Stimulated activated CD4-positive, alpha-beta T cell treated with anti-CD3 and anti-CD28 coated beads, Interleukin-1b, Interleukin-23, amount 100 ng/mL, for 4 hours (primary cell): ENCODE results near the gene PTPRN2.
"Not testable (repeated sequence)": the region's sequence is repeated elsewhere in the genome, so short reads cannot be mapped to it uniquely, and the experiment has no call there.

Source experiments
- DNase-seq, 2 donors: peaks; one replicate each; pipeline ENCODE4 v3.0.0-alpha.2; 2020; ENCODE audit warnings: low read depth in 2 of 2

Gene PTPRN2

DNA sequence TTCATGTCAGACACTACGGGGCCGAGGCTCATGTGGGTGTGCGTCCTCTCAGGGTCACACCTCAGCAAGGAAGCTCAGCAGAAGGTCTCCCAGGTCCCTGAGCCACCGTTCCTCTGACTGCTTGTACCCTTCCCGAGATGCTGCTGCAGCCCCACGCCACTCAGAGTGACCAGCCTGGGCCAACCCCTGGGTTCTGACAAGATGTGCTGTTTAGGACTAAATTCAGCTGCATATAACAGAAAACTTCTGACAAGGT lies 738.4 kb downstream of the PTPRN2 start:
- no peak for DNase-seq

DNA sequence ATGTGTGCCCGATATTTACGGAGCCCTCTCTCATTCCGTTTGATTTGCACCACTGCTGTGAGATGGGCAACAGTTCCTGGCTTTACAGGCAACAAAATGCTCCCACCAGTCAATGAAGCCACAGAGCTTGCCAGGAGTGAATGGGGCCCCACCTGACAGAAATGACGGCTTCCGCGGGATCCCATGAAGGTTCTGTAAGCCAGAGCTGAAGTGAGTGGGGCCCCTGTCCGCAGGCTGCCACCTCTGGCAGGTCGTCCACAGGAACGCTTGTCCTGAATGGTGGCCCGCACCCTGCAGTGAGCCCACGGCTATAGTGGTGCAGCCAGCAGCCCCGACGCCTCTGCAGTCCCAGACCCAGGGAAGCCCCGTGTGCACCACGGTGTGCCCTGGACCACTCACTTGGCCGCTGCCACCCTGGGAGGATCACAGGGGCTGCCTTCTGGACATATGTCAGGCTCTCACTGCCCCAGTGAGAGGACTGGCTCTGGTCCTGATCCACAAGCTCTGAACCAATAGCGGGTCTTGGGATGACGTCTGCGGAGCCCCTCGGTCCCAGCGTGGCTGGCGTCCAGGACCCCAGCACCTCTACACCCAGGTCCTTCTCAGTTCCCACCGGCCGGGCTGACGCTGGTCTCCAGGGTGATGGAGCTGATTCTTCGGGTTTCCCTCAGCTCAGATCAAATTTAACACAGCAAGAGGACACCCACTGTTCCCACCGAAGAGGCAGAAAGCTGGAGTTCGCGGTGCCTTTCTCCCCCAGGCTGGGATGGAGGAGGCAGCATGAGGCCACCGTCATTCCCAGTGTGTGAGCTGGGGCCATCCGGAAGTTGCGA lies 738.9 kb downstream of the PTPRN2 start:
- DNase-seq = no peak

DNA sequence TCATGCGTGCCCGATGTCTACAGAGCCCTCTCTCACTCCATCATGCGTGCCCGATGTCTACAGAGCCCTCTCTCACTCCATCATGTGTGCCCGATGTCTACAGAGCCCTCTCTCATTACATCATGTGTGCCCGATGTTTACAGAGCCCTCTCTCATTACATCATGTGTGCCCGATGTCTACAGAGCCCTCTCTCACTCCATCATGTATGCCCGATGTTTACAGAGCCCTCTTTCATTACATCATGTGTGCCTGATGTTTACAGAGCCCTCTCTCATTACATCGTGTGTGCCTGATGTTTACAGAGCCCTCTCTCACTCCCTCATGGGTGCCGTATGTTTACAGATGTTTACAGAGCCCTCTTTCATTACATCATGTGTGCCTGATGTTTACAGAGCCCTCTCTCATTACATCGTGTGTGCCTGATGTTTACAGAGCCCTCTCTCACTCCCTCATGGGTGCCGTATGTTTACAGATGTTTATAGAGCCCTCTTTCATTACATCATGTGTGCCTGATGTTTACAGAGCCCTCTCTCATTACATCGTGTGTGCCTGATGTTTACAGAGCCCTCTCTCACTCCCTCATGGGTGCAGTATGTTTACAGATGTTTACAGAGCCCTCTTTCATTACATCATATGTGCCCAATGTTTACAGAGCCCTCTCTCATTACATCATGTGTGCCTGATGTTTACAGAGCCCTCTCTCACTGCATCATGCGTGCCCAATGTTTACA lies 739.7 kb downstream of the PTPRN2 start:
- DNase-seq = not testable (repeated sequence)

DNA sequence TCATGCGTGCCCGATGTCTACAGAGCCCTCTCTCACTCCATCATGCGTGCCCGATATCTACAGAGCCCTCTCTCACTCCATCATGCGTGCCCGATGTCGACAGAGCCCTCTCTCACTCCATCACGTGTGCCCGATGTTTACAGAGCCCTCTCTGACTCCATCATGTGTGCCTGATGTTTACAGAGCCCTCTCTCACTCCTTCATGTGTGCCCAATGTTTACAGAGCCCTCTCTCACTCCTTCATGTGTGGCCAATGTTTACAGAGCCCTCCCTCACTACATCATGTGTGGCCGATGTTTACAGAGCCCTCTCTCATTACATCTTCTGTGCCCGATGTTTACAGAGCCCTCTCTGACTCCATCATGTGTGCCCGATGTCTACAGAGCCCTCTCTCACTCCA lies 740.9 kb downstream of the PTPRN2 start:
- not testable (repeated sequence) for DNase-seq

DNA sequence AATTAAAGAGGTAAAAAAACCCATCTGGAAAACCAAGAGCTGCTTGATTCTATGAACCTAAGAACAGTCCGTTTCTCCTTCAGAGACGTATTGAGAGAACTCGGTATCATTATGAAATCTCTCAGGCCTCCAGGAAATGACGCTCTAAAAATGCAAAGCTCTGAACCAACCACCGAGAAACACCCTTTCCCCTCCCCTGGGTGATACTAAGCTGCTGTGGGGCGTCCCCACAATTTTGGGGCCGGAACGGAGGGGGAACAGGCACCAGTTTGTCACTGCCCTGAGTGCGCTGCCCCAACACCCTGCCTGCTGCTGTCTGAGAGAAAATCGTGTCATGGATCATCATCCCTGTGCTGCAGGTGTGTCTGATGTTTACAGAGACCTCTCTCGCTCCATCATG lies 741.4 kb downstream of the PTPRN2 start:
- DNase-seq = no peak

DNA sequence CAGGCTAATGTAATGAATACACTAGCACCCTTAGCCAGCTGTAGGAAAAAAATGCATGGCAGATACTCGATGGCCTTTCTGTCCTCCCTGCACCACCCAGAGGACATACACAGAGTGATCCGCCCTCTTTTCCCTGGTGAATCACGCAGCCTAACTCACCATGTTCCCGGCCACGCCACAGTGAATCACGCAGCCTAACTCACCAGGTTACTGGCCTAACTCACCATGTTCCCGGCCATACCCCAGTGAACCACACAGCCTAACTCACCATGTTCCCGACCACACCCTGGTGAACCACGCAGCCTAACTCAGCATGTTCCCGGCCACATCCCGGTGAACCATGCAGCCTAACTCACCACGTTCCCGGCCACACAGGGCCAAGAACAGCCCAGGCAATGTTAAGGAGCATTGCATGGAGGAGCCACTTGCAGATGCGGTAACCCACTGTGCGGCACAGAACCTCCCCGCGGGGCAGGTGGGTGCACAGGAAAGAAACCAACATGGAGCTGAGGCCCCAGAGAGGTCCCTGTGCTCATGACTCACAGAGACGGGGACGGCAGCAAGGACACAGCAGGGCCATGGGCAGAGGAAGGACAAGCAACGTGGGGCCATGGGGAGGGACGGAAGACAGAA lies 742.3 kb downstream of the PTPRN2 start:
- DNase-seq = no peak

DNA sequence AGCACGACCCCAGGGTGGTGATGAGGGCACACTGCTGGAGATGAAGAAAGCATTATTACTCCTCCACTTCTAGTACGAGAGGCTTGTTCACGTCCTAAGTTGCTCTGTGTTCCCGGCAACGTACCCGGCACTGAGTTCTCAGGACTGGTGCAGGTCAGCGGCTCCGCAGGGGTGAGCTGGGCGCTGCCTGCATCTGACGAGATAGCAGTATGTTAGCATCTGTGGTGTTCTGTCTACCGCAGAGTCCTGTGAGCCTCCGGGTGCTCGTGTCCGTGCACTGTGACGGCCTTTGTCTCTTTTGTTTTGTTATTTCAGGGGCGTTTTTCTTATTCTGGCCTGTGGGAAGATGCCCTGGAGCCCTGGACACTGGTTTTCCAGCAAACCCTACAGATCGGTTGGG lies 743.0 kb downstream of the PTPRN2 start:
- DNase-seq = no peak

DNA sequence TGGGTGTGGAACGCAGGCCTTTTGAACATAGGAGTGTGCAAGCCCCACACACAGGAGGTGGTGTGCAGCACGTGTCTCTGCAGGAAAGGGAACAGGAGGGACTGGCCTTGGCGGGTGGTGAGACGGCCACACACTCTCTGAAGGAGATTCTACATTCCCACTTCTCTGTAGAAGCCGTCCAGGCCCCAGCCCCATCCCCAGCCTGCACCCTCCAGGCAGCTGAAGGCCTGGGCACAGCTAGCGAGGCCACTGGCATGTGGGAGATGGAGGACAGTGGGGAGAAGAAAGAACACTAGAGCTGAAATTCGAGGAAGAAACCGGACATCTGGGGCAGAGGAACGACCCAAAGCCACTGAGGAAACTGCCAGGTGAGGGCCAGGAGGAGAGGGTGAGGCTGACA lies 743.5 kb downstream of the PTPRN2 start:
- DNase-seq = no peak

DNA sequence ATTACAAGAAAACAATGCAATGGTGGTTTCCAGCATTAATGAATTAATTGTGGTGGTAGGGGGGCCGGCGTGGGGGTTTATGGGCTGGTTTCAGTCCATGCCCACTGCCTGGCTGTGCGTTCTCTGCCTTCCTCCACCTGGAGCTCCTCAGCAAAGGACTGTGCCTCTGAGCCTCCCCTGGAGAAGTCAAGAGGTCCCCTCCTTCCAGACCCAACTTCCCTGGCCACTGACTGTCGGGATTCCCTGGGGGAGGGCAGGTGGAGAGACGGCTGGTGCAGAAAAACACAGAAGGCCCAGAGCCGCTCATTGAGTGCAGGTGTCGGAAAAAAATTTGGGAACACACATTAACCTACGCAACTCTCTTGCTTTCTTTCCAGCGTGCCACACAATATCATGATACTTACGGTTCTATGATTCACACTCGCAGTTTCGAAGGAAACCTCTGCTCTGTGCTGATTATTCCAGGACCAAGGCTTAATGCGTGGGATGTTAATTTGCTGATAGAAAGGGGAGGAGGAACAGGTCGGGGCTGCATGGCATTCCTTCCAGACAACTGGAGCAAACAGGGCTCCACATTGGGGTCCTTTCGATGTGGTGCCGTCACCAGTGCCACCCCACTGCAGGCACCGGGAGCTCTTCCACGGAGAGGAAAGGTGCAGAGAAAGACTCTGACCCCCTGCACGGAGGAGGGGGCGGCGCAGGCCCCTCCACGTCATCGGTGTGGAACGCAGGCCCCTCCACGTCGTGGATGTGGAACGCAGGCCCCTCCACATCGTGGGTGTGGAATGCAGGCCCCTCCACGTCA lies 744.1 kb downstream of the PTPRN2 start:
- DNase-seq = no peak

DNA sequence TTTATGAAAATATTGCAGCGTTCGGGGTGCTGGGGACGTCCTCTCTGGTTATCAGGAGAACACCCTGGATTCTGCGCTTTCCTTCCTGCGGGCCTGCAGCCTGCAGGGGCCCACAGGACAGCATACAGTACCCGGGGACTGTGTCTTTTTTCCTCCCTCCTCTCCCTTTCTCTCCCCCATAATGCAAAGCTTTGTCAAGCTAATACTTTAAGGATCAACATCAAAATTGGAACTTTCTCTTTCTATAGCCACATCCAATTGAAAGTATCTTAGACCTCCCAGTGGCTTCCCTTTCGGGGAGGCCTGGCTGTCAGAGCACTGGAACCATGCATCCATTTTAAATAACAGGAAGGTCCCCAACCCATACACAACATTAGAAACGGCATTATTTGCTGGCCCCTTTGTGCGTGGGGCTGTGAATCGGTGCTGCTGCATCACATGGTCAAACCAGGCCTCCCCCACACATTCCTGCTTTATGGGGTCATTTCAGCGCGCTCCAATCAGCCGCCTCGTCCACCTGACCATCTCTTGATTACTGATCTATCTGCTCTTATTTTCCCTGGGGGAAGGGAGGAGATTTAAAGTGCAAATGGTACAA lies 745.8 kb downstream of the PTPRN2 start:
- no peak for DNase-seq

DNA sequence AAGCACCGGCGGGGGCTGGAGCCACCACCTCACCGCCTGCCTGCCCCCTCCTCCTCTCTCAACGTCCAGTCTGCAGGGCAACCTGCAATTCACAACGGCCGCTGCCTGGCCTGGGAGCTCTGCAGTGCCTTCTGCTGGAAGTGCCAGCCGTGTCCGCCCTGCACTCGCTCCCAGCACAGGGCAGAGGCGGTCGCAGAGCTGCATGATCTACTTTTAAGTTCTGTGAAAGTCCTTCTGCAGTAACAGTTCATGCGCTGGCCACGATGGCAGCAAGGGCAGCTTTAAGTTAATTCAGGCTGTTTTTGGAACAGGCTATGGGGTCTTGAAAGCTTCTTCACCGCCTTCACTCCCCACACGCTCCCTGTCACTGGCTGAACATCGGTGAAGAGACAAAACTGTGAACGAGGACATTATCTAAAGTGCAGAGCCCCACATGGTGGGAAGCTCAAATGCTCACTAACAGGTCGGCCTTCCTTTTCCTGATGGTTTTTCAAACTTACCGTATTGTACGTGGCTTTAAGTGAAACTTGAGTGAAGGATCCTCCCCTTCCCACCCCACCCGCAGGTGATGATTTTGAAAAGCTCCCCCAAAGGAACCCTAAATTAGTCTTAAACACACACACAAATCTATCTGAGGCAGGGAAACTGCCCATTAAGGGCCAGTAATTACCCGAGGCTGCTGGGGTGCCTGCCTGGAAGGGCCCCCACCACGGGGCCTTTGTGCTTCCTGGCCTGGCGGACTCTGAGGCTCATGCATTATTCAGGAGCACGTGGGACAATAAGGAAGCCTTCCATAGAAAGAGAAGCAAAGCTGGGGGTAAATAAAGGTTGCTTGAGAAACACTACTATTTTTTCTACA lies 746.5 kb downstream of the PTPRN2 start:
- DNase-seq = no peak

DNA sequence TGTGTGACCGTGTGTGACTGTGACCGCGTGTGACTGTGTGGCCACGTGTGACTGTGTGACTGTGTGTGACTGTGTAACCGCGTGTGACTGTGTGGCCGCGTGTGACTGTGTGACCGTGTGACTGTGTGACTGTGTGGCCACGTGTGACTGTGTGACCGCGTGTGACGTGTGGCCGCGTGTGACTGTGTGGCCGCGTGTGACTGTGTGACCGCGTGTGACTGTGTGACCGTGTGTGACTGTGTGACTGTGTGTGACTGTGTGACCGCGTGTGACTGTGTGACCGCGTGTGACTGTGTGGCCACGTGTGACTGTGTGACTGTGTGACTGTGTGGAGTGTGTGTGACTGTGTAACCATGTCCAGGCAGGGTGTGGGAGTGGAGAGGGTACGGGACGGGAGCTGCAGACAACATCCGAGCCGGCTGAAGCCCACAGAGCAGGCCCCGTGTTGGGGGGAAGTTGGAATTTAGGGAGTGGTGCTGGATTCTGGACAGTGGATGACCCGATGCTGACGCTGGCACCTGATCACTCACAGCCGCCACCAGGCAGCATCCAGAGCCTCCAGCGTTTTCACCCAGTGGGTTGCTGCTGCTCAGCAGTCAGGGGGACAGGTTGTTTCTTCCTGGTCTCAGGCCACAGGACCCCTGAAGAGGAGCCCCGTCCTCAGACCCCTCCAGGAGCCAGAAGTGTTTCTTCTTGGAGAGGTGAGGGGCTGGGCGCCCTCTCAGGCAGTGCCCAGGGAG lies 747.3 kb downstream of the PTPRN2 start:
- DNase-seq = no peak

DNA sequence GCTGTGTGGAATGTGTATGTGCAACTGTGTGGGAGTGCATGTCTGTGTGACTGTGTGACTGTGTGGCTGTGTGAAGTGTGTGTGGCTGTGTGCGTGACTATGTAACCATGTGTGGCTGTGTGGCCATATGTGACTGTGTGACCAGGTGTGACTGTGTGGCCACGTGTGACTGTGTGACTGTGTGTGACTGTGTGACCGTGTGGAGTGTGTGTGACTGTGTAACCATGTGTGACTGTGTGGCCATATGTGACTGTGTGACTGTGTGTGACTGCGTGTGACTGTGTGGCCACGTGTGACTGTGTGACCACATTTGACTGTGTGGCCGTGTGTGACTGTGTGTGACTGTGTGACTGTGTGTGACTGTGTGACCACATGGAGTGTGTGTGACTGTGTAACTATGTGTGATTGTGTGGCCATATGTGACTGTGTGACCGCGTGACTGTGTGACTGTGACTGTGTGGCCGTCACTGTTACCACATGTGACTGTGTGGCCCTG lies 747.9 kb downstream of the PTPRN2 start:
- DNase-seq = no peak

DNA sequence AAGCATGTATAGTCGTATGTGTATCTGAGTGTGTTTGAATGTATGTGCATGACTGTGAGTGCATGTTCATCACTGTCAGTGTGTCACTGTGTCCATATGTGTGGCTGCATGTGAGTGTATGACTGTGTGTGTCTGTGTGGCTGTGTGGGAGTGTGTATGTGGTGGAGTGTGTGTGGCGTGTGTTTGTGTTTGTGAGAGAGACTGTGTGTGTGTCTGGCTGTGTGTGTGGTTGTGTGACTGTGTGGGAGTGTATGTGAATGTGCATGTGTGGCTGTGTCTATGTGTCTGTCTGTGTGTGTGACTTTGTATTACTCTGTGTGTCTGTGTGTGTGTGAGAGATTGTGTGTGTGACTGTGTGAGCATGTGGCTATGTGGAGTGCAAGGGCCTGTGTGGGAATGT lies 748.4 kb downstream of the PTPRN2 start:
- no peak for DNase-seq

DNA sequence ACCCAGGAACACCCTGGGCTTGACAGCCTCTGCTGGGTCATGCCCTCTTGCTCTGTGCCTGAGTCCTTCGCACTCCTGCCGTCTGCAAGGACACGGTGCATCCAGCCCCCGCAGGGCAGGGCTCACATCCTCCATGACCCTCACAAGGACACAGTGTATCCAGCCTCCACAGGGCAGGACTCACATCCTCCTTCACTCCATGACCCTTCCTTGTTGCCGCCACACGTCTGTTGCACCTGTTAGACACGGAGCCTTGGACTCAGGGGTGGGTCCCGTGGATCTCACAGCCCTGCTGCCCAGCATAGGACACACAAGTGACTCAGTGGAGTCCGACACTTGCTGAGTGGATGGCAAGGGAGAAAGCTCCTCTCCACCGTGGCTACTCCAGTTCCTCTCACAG lies 750.1 kb downstream of the PTPRN2 start:
- DNase-seq = no peak

DNA sequence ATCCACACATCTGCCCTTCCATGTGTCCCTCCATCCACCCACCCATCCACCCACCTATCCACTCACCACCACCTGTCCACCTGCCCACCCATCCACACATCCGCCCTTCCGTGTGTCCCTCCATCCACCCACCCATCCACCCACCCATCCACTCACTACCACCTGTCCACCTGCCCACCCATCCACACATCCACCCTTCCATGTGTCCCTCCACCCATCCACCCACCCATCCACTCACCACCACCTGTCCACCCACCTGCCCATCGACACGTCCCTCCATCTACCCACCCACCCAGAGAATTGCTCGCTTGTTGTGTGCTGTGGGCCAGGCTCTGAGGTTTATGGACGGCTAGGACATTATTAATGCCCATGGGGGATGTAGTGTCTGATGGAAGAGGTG lies 750.6 kb downstream of the PTPRN2 start:
- no peak for DNase-seq

DNA sequence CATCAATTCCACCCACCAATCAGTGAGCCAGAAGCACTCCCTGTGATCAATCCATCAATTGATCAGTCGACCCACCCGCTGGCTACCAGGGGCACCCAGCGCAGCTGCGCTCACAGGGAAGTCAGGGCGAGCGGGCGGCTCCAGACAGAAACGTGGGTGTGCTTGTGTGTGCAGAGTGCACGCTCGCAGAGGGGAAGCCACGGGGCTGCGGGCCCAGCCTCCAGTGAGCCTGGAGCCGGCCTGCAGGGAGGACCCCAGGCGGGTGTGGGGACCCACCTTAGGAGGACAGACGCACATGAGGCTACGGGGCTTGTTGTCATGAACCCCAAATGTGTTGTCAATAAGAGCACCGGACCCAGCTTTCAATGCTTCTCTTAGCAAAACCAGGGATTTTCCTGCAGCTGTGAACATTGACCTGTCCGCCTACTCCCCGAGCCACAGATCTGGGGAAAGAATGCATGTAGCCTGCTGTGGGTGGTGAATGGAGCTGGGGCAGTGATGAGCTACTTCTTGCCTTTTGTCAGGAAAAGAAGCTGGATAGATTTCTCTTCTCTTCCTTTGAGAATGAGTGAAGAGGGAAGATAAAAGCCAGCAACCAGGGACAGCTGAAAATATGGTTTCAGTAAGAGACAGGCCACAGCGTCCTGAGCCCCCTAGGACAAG lies 753.0 kb downstream of the PTPRN2 start:
- DNase-seq = no peak

DNA sequence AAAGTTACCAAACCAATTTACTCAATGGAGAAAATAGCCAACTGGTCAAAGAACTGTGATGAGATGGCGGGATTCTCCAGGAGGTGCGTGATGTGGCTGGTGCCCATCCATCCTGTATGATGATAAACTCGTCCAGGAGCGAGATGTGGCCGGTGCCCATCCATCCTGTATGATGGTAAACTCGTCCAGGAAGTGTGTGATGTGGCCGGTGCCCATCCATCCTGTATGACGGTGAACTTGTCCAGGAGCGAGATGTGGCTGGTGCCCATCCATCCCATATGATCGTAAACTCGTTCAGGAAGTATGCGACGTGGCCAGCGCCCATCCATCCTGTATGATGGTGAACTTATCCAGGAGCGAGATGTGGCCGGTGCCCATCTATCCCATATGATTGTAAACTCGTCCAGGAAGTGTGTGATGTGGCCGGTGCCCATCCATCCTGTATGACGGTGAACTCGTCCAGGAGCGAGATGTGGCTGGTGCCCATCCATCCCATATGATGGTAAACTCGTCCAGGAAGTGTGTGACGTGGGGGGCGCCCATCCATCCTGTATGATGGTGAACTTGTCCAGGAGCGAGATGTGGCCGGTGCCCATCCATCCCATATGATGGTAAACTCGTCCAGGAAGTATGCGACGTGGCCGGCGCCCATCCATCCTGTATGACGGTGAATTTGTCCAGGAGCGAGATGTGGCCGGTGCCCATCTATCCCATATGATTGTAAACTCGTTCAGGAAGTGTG lies 754.6 kb downstream of the PTPRN2 start:
- no peak for DNase-seq

DNA sequence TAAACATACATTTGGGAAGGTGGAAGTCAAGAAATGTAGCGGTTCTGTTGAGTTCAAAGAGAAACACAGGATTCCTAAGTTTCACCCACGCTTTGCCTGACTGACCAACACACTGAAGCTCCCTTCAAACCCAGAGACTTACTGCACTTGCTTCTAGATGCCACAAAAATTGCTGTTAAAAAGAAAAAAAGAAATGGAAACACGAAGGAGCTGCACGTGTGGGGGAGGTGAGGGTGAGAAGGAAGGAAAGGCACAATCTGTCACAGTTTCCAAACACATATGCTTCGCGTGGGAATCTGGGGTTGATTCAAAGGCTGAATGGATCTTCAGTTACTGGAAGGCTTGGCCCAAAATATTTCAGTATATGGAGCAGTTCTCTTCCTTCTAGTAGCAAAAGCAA lies 755.2 kb downstream of the PTPRN2 start:
- DNase-seq = no peak
